B cell (primary cell): ENCODE data around the gene CALY. TPM values are rescaled to one million over a fixed set of nuclear protein-coding genes. Genes with fewer than 3 reads are reported as not detected.

Experiments
- ATAC-seq: fragments of 200-7000 bp; cut with Tn5 transposase; one replicate; pipeline ENCODE4 v1.10.0; 2021; ENCODE audit warnings: low read depth, mild to moderate bottlenecking, moderate number of reproducible peaks, moderate library complexity
- CTCF ChIA-PET: fragments of 350-600 bp; sonication (Branson Sonifier 250); formaldehyde crosslinking; loops from one replicate; lab custom pipeline; 2021; ENCODE audit warnings: antibody characterized with exemption, inconsistent platforms; lab: Charles Lee
- POLR2A ChIA-PET: fragments of 350-600 bp; sonication (Branson Sonifier 250); formaldehyde crosslinking; loops from one replicate; lab custom pipeline; 2021; ENCODE audit warnings: antibody characterized with exemption; lab: Charles Lee
- DNase-seq: peaks from one replicate; pipeline ENCODE4 v3.0.0; 2013
- H2AFZ ChIP-seq: 2 replicates; pipeline ENCODE4 v1.6.1; 2012; ENCODE audit warnings: mild to moderate bottlenecking, low read depth, low read length; ENCODE audit not compliant: insufficient read depth, poor library complexity, severe bottlenecking
- H3K27ac ChIP-seq, 2 donors: 1 replicate in 1 of 2; 2 replicates in 1 of 2; pipeline ENCODE4 v1.5.1; 2012 to 2013; ENCODE audit warnings: low read length in 2 of 2, mild to moderate bottlenecking in 2 of 2, moderate library complexity in 1 of 2
- H3K27me3 ChIP-seq, 4 experiments: fragments of 200-600 bp in 1 of 4; sonication (generic) in 1 of 4; replicated peaks in 1 of 4; 1 replicate in 2 of 4; 2 replicates in 2 of 4; pipeline versions ENCODE4 v1.6.1 to v1.7.0; 2013 to 2016; ENCODE audit warnings: low read length in 3 of 4, mild to moderate bottlenecking in 2 of 4, mixed read lengths in 1 of 4, moderate library complexity in 1 of 4; ENCODE audit not compliant: insufficient read depth in 4 of 4, control insufficient read depth in 3 of 4; ENCODE audit errors: control extremely low read depth in 1 of 4
- H3K36me3 ChIP-seq, 2 experiments: replicated peaks in 1 of 2; 1 replicate in 1 of 2; 2 replicates in 1 of 2; pipeline versions ENCODE4 v1.6.1 to v1.7.1; 2013; ENCODE audit warnings: low read length in 1 of 2; ENCODE audit not compliant: insufficient read depth in 2 of 2, control insufficient read depth in 1 of 2; ENCODE audit errors: control extremely low read depth in 1 of 2, extremely low read depth in 1 of 2
- H3K4me1 ChIP-seq, 2 donors: fragments of 200-600 bp in 1 of 2; sonication (generic) in 1 of 2; 1 replicate in 1 of 2; 2 replicates in 1 of 2; pipeline versions ENCODE4 v1.5.1 to v1.6.1; 2013 to 2017; ENCODE audit warnings: low read length in 2 of 2; ENCODE audit not compliant: control insufficient read depth in 2 of 2, insufficient read depth in 2 of 2
- H3K4me2 ChIP-seq: replicated peaks from 2 replicates; pipeline ENCODE3; 2012; ENCODE audit warnings: mild to moderate bottlenecking, low read depth, low read length; ENCODE audit not compliant: poor library complexity, severe bottlenecking
- H3K4me3 ChIP-seq, 5 experiments: fragments of 200-600 bp in 1 of 5; sonication (generic) in 1 of 5; 1 replicate in 3 of 5; 2 replicates in 2 of 5; pipeline versions ENCODE4 v1.5.1 to v1.7.0; 2011 to 2016; ENCODE audit warnings: low read length in 4 of 5, mild to moderate bottlenecking in 4 of 5, low read depth in 2 of 5, control low read depth in 1 of 5, moderate library complexity in 1 of 5; ENCODE audit not compliant: insufficient read depth in 1 of 5; ENCODE audit errors: control extremely low read depth in 1 of 5, extremely low read depth in 1 of 5
- H3K79me2 ChIP-seq: fragments of 200-600 bp; sonication (generic); one replicate; pipeline ENCODE4 v1.6.0; 2016; ENCODE audit warnings: low read length; ENCODE audit not compliant: control insufficient read depth, insufficient read depth
- H3K9ac ChIP-seq: fragments of 200-600 bp; sonication (generic); 2 replicates; pipeline ENCODE4 v1.6.1; 2017; ENCODE audit warnings: mild to moderate bottlenecking, low read length, moderate library complexity
- H3K9me3 ChIP-seq, 3 donors: one replicate each; pipeline versions ENCODE4 v1.6.1 to v1.7.1; 2013; ENCODE audit warnings: low read length in 2 of 3; ENCODE audit not compliant: control insufficient read depth in 2 of 3, insufficient read depth in 1 of 3; ENCODE audit errors: control extremely low read depth in 1 of 3
- H4K20me1 ChIP-seq: 2 replicates; pipeline ENCODE4 v1.6.0; 2012; ENCODE audit warnings: mild to moderate bottlenecking, low read length; ENCODE audit not compliant: insufficient read depth, control insufficient read depth, poor library complexity, severe bottlenecking
- H3K27ac Mint-ChIP-seq: one replicate; pipeline ENCODE4 v1.8.0; 2021; ENCODE audit warnings: mixed read lengths
- H3K27me3 Mint-ChIP-seq: one replicate; pipeline ENCODE4 v1.8.0; 2021; ENCODE audit warnings: mixed read lengths
- H3K4me1 Mint-ChIP-seq: one replicate; pipeline ENCODE4 v1.8.0; 2021; ENCODE audit warnings: mixed read lengths
- H3K4me3 Mint-ChIP-seq: one replicate; pipeline ENCODE4 v1.8.0; 2021; ENCODE audit warnings: mixed read lengths
- H3K9me3 Mint-ChIP-seq: one replicate; pipeline ENCODE4 v1.8.0; 2022; ENCODE audit warnings: mixed read lengths; ENCODE audit not compliant: insufficient read depth
- CTCF ChIP-seq: fragments of 200-600 bp; IDR thresholded peaks from one replicate; pipeline ENCODE4 v1.8.0; 2022; ENCODE audit warnings: antibody characterized with exemption, mild to moderate bottlenecking
- EZH2 ChIP-seq: IDR thresholded peaks from 2 replicates; pipeline ENCODE4 v1.6.1; 2012; ENCODE audit warnings: borderline replicate concordance, low read depth, mild to moderate bottlenecking, moderate library complexity, low read length; ENCODE audit not compliant: insufficient read depth, poor library complexity, severe bottlenecking
- WGBS: methylation state at CpG from one replicate; pipeline ENCODE4 v1.1.5; 2013; ENCODE audit warnings: missing lambda C conversion rate; ENCODE audit not compliant: insufficient coverage; 5-methylcytosine and 5-hydroxymethylcytosine counted together
- intact Hi-C: fragments of 100-400 bp; cut with micrococcal nuclease; formaldehyde crosslinking; loops from one replicate; pipeline ENCODE4 v1.10.0; 2022
- polyA plus RNA-seq: library from polyadenylated mRNA; depleted of rRNA; stranded (reverse); fragments of >200 nt; gene quantifications from 2 replicates; pipeline ENCODE4 v1.2.3, GENCODE V29; 2012
- total RNA-seq, 2 donors: library from RNA; stranded (reverse); fragments of 120-200 nt in 1 of 2; gene quantifications; 1 replicate in 1 of 2; 2 replicates in 1 of 2; pipeline versions ENCODE4 v1.2.3 to v1.2.4, GENCODE V29; 2013 to 2022

The CALY gene
- total and polyA plus RNA-seq, 2 donors (not counting 1 experiment from before 2014, with no cell fraction given), result 0.21 TPM; not detected in 1

- CTCF ChIA-PET, result no interaction called here
Measured at GRCh38 chr10:133366751-133367150, 30.1 kb upstream of the CALY start.

GRCh38 chr10:133366130-133366478, 29.4 kb upstream of the CALY start:
- WGBS, result 92% methylated on average over 17 of the region's 17 CpGs
- Histone ChIP-seq H3K9me3 (peaks cover 0 to 3% (median 0%) of the 10 kb centered on the region in 3 donors), H3K27me3 (no peaks in the 10 kb centered on the region), H3K27ac (no peak overlapping the region), H3K4me2 (no peak overlapping the region), H3K4me3 (no peak overlapping the region), H3K4me1 (peaks cover 10 to 14% of the 10 kb centered on the region in 2 donors), H3K79me2 (no peaks in the 10 kb centered on the region), H3K36me3 (peaks cover 0 to 54% of the 10 kb centered on the region in 2 experiments), H3K9ac (no peak overlapping the region), H4K20me1 (no peaks in the 10 kb centered on the region), H2AFZ (no peak overlapping the region)
- TF ChIP-seq EZH2, result no peak
- no peak for TF ChIP-seq CTCF
- no peaks in the 10 kb centered on the region for H3K9me3 Mint-ChIP-seq
- ATAC-seq (no peak), DNase-seq (no peak)
- H3K27ac Mint-ChIP-seq, result no peak overlapping the region
- intact Hi-C loops, result no loop called here
- peaks cover 12% of the 10 kb centered on the region for H3K4me1 Mint-ChIP-seq
- H3K27me3 Mint-ChIP-seq, result no peaks in the 10 kb centered on the region
- ChIA-PET CTCF (no interaction called here), POLR2A (no interaction called here)
- H3K4me3 Mint-ChIP-seq, result no peak overlapping the region

More at GRCh38 chr10:133366751-133367150, 30.1 kb upstream of the CALY start:
- Mint-ChIP-seq H3K9me3 (no peaks in the 10 kb centered on the region), H3K4me1 (peaks cover 8% of the 10 kb centered on the region), H3K27ac (no peak overlapping the region), H3K4me3 (no peak overlapping the region), H3K27me3 (no peaks in the 10 kb centered on the region)
- no peaks in the 10 kb centered on the region for H3K79me2 ChIP-seq
- 96% methylated on average over 12 of the region's 13 CpGs for WGBS
- H3K9ac ChIP-seq, result no peak overlapping the region
- no peak for ATAC-seq
- peaks cover 4 to 7% of the 10 kb centered on the region in 2 donors for H3K4me1 ChIP-seq
- H3K27me3 ChIP-seq, result no peaks in the 10 kb centered on the region
- no peaks in the 10 kb centered on the region for H4K20me1 ChIP-seq
- peaks cover 0 to 54% of the 10 kb centered on the region in 2 experiments for H3K36me3 ChIP-seq
- no peaks in the 10 kb centered on the region for H3K9me3 ChIP-seq
- POLR2A ChIA-PET, result no interaction called here
- TF ChIP-seq CTCF, result no peak
- no peak for TF ChIP-seq EZH2
- intact Hi-C loops, result no loop called here
- H3K4me3 ChIP-seq, result no peak overlapping the region
- H3K27ac ChIP-seq, result no peak overlapping the region
- H3K4me2 ChIP-seq, result no peak overlapping the region
- H2AFZ ChIP-seq, result no peak overlapping the region
- no peak for DNase-seq
